Fibroblast of lung (primary cell): ENCODE data around the gene CAMKK1.

Source experiments
- CTCF ChIP-seq, 2 donors: IDR thresholded peaks in 1 of 2; conservative IDR thresholded peaks in 1 of 2; 1 replicate in 1 of 2; 2 replicates in 1 of 2; pipeline ENCODE4 v1.5.1; 2011 to 2012; ENCODE audit warnings: low read length in 2 of 2, control low read depth in 1 of 2, inconsistent platforms in 1 of 2, low read depth in 1 of 2, mild to moderate bottlenecking in 1 of 2
- EZH2 ChIP-seq: IDR thresholded peaks from 2 replicates; pipeline ENCODE4 v1.5.1; 2012; ENCODE audit warnings: low read length, control low read depth, mild to moderate bottlenecking; ENCODE audit errors: missing control alignments

DNA sequence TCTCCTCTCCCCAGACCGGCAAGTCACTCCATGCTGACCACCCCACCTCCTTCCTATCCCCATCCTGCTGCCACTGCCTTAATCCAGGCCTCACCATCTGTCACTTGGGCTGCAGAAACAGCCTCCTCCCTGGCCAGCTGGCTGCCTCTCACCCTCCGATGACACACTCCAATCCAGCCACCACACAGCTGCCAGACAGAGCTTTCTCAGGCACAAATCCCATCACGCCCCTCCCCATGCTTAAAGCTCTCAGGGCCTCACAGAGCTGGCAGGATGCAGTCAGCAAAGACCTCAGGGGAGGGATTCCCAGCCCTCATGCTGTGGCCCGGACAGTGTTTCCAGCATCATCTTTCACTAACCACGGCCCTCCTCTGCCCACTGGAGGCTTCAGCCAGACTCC lies 13.7 kb downstream of the CAMKK1 start:
- TF ChIP-seq CTCF (conservative IDR thresholded peaks at IDR 0.05 in 1 of 2, IDR thresholded peaks at IDR 0.05 in 1 of 2; ENCODE audit: low read depth in 1 of 2, low read length in 2 of 2) (no peak), EZH2 (no peak)
